Activated naive CD8-positive, alpha-beta T cell treated with anti-CD3 and anti-CD28 coated beads, Interleukin-2, amount 50 U/mL, for 24 hours (primary cell): ENCODE measurements around the gene PRCD.

Experiments used
- ATAC-seq: fragments of 150-1000 bp; cut with Tn5 transposase; one replicate; pipeline ENCODE4 v1.10.0; 2021
- DNase-seq: peaks from one replicate; pipeline ENCODE4 v3.0.0; 2021
- H3K27ac Mint-ChIP-seq: one replicate; pipeline ENCODE4 v1.8.0; 2021; ENCODE audit warnings: mild to moderate bottlenecking, mixed read lengths
- H3K27me3 Mint-ChIP-seq: one replicate; pipeline ENCODE4 v1.8.0; 2021; ENCODE audit warnings: mixed read lengths
- H3K36me3 Mint-ChIP-seq: one replicate; pipeline ENCODE4 v1.8.0; 2021; ENCODE audit warnings: low read depth, mixed read lengths
- H3K4me1 Mint-ChIP-seq: one replicate; pipeline ENCODE4 v1.8.0; 2021; ENCODE audit warnings: mixed read lengths
- H3K4me3 Mint-ChIP-seq: one replicate; pipeline ENCODE4 v1.8.0; 2021; ENCODE audit warnings: mild to moderate bottlenecking, moderate library complexity, mixed read lengths
- H3K9me3 Mint-ChIP-seq: one replicate; pipeline ENCODE4 v1.8.0; 2021; ENCODE audit warnings: mixed read lengths

The PRCD gene, protein sequence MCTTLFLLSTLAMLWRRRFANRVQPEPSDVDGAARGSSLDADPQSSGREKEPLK

DNA sequence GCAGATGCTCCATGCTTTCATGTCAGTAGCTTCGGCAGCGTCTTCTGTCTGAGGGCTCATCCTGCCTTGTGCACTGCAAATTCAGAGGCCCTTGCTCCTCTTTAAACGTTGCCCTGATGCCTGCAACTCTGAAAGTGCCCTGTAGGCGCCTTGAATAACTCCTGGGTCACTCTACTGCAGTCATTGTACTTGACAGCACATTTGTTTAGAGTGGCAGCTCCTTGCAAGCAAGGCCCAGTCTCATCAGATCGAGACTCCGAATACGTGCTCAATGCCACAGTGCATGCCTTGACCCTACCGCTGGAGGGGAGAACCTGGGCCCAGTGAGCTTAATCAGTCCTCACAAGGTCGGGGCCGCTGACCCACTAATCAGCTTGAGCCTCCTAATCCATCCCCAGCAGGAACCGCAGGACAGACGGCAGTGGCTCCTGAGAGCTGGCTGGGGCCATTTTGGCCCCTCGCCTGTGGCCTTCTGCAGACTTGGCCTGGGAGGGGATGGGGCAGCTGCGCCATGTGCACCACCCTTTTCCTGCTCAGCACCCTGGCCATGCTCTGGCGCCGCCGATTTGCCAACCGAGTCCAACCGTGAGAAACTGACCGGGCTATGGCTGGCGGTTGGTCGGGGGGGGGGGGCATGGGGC lies at the start of gene PRCD:
Gene PRCD, plus strand, starts transcription at position 414 of the 641 bp plus-strand sequence. Its CDS starts 98 bp downstream, at position 512.
- DNase-seq = no peak
- Mint-ChIP-seq H3K27ac (no peak within 1 kb of the TSS), H3K4me1 (no peaks in the 10 kb centered on the region), H3K36me3 (no peaks in the 10 kb centered on the region), H3K4me3 (peak within 1 kb of the TSS; percentile 30), H3K9me3 (no peaks in the 10 kb centered on the region), H3K27me3 (peaks cover 30% of the 10 kb centered on the region)
- no peak for ATAC-seq

DNA sequence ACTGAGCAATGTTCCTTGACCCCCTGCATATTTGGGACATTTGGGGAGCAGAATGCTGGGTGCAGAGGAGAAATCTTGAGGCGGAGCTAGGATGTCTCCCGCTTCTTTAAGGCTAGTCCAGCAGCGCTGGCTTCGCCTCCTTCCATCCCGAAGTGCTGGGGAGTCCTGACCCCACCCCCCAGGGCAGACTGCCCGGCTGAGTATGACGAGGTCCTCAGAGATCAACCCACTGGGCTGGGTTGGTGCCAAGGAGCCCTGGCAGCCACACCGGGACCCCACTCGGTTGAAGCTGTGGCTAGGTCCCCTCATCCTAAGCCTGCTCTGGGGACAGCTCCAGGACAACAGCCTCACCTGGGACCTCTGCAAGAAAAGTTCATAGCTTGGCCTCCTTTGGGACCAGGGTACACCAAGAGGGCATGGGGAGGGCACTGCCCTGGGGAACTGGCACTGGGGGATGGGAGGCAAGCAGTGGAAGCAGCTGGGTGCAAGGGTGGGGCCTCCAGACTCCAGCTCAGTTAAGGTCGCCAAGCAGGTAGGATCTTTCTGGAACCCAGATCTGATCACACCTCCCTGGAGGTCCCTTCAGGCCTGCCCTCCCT lies 49.6 kb upstream of the PRCD start:
- H3K9me3 Mint-ChIP-seq = no peaks in the 10 kb centered on the region
- DNase-seq (no peak), ATAC-seq (no peak)
- H3K36me3 Mint-ChIP-seq = peaks cover 8% of the 10 kb centered on the region
- peaks cover 42% of the 10 kb centered on the region for H3K4me1 Mint-ChIP-seq
- H3K27ac Mint-ChIP-seq = peak overlapping the region; percentile 8
- H3K4me3 Mint-ChIP-seq = no peak overlapping the region
- H3K27me3 Mint-ChIP-seq = no peaks in the 10 kb centered on the region

DNA sequence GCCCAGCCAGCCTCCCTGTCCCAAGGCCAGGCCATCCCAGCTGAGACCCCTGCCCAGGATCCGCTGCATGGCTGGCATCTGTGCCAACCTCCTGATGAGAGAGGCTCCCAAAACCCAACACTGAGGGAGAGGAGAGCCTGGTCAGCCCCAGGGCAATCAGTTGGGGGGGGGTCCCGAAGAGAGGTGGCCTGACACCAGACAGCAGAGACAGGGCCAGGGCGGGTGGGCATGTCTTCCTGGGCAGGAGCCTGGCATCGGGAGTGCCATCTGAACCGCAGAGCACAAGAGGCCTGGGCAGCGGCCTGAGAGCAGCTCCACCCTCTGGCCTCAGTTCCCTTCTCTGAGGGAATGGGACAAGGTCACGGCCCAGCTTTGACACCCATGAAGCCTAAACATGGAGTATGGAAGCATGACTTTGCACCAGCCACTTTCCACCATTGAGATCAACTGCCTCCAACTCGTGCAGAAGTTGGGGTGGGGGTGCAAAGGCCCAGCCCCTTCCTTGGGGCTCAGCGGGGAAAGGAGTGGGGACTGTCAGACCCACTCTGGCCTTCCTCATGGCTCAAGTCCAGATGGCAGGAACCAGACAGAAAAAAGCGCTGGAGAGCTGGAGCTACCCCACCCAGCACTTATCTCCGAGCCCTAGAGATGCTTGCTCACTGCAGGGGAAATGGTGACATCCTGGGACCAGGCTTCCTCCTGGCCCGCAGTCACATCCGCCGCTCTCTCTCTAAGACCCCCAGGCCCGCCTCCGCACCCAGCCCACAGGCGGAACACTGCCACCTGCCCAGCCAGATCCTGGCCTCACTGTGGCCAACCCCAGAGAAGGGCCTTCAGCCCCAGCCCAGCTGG lies 48.3 kb upstream of the PRCD start:
- peaks cover 6% of the 10 kb centered on the region for H3K36me3 Mint-ChIP-seq
- peaks cover 51% of the 10 kb centered on the region for H3K4me1 Mint-ChIP-seq

DNA sequence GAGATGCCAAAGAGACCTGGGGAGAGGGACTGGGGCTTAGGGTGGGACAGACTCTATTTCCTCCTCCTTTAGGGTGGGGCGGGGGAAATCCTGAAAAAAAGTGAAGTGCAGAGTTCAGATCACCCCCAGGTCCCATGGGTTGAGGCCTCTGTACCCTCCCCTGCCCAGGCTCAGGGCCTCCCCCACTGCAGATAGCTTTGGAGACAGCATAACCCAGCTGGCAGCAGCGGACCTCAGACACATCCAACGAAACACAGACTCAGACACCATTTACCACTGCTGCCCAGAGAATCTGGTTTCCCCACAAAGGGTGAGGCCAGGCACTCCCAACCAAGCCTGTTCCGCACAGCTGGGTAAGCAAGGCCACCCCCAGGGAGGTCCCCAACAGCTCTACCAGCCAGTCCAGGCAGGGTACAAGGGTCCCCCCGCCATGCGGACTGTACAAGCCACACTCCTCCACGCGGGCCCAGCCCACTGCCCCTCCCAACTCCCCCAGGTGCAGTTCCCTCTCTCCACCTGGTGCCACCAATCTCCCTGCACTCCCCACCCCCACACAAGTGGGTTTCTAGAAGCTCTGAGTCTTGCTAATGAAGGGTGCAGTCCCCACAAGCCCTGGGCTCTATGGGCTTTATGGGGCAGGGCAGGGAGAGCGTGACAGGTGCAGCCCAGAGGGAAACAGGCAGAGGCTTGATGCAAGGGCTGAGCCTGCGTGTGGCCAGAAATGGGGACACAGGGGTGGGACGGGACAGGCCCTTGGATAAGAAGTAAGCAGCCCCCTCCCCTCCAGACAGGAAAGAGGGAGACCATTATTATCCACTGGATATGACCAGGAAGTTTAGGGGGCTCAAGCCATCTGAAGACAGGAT lies 47.5 kb upstream of the PRCD start:
- peaks cover 58% of the 10 kb centered on the region for H3K4me1 Mint-ChIP-seq

More for the DNA sequence above, 48.3 kb upstream of the PRCD start:
- peak overlapping the region; percentile 93 for H3K27ac Mint-ChIP-seq
- ATAC-seq (no peak), DNase-seq (no peak)
- H3K27me3 Mint-ChIP-seq = no peaks in the 10 kb centered on the region
- no peaks in the 10 kb centered on the region for H3K9me3 Mint-ChIP-seq
- H3K4me3 Mint-ChIP-seq = peak overlapping the region; percentile 73

DNA sequence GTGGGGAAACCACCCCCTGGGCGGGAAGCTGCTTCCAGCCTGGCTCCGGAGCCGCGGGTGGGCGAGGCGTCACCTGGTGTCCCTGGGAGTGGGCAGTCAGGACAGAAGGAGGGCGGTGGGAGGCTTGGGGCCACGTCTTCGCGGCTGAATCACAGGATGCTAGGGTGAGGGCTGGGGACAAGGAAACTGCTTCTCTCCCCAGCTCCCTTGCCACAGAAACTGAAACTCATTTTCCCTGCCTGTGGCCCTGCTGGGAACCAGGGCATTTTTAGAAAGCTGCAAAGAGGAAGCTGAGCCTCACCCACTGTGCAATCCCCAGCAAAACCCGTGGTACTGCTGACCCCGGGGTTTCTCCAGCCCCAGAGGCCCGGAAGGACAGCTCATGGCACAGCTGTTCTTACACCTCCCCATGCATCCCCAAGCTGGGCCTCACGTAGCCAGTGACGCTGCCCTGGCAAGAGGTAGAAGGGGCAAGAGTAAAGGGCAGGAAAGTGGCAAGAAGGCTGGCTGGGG lies 46.8 kb upstream of the PRCD start:
- Mint-ChIP-seq H3K27ac (peak overlapping the region; percentile 93), H3K4me3 (peak overlapping the region; percentile 73), H3K27me3 (no peaks in the 10 kb centered on the region), H3K9me3 (no peaks in the 10 kb centered on the region), H3K36me3 (no peaks in the 10 kb centered on the region), H3K4me1 (peaks cover 65% of the 10 kb centered on the region)
- DNase-seq (peak; percentile 70), ATAC-seq (peak; percentile 74)

More for the DNA sequence above, 47.5 kb upstream of the PRCD start:
- Mint-ChIP-seq H3K27ac (peak overlapping the region; percentile 93), H3K4me3 (peak overlapping the region; percentile 73), H3K9me3 (no peaks in the 10 kb centered on the region), H3K36me3 (peaks cover 6% of the 10 kb centered on the region), H3K27me3 (no peaks in the 10 kb centered on the region)
- peak; percentile 55 for ATAC-seq
- DNase-seq = peak; percentile 52

DNA sequence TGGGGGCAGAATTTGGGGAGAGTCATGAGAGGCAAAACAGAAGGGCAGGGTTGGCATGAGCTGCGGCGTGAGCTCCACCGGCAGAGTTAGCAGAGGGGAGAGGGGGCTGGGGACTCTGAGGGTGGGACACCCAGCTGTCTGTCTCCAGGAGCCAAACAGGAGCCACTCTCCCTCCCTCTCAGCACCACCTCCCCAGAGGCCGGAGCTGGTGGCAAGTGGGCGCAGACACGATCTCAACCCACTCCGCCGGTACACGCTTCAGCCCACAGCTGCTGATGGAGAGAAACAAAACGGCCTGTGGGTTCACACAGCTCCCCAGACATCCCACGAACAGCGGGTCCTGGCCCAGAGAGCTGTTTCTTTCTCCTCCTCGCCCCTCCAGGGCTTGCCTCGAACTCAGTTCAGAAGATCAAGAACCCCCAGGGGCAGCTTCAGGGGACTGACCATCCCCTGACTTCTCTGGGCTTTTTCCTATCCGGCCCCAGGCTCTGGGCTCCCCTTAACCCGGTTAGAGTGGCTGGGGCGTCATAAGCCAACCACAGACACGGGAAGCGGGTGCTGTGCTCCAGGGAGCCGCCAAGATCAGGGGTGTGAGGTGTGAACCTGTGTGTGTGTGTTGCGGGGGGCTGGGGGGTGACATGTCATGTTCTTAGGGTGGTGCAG lies 46.2 kb upstream of the PRCD start:
- Mint-ChIP-seq H3K36me3 (peaks cover 2% of the 10 kb centered on the region), H3K9me3 (no peaks in the 10 kb centered on the region), H3K4me3 (peak overlapping the region; percentile 73), H3K27me3 (no peaks in the 10 kb centered on the region), H3K4me1 (peaks cover 68% of the 10 kb centered on the region), H3K27ac (peak overlapping the region; percentile 93)
- DNase-seq (no peak), ATAC-seq (peak; percentile 1)

DNA sequence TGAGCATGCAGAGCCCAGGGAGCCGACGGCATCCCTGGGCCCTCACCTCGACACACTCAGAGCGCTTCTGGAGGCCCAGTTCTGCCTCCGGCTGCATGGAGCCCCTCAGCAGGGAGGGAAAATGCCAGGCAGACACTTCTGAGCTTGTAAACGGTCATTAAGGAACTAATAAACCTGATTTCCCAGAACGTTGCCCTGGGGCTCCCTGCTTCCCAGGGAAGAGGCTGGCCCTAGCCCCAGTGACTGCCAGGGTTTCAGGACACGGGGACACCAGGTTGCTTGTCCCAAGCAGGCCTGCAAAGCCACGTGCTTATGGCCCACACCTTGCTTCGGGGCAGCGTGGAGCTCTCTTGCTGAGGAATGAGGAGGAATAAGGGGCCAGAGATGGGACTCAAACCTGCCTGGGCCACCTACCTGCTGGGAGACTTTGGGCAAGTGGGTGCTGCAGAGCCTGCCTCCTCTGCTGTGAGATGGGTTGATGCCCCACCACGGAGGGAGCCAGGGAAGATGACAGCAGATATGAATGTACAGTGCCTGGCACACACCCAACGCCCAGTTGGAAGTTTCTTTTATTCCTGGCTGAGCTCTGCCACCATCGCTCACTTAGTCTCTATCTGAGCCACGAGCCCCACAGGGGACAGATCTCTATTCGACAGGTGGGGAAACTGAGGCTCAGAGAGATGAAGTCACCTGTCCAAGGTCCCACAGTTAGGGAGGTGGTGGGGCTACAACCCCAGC lies 44.0 kb upstream of the PRCD start:
- Mint-ChIP-seq H3K27me3 (no peaks in the 10 kb centered on the region), H3K4me1 (peaks cover 88% of the 10 kb centered on the region), H3K9me3 (no peaks in the 10 kb centered on the region), H3K27ac (no peak overlapping the region), H3K36me3 (peaks cover 2% of the 10 kb centered on the region), H3K4me3 (no peak overlapping the region)
- ATAC-seq (no peak), DNase-seq (no peak)

DNA sequence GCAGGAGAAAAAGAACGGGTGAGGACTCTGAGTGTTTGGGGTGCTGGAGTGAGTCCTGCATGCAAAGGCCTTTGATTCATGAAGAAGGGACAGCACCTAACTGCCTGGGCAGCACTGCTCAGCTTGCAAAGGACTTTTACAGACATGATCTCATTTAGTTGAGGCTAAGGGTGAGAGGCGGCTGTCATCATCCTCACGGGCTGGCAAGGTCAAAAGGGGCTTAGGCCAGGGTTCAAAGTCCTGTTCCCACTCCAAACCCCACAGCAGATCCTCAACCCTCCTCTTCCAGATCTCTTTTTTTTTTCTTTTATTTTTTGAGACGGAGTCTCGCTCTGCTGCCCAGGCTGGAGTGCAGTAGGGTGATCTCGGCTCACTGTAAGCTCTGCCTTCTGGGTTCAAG lies 43.4 kb upstream of the PRCD start:
- DNase-seq (no peak), ATAC-seq (no peak)
- Mint-ChIP-seq H3K9me3 (no peaks in the 10 kb centered on the region), H3K27me3 (no peaks in the 10 kb centered on the region), H3K4me1 (peaks cover 84% of the 10 kb centered on the region), H3K36me3 (peaks cover 2% of the 10 kb centered on the region), H3K4me3 (no peak overlapping the region), H3K27ac (no peak overlapping the region)

DNA sequence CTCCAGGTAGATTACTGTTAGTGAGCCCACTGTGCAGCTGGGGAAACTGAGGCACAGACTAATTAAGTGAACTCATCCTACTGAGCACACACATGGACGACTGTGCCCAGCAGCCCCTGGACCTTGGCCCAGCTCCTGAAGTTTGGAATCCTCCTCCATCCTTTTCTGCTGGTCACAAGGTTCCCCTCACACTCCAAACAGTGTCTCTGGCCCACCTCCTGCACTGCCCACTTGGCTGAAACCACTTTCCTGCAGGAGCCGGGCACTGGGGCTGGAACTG lies 42.2 kb upstream of the PRCD start:
- ATAC-seq = no peak
- Mint-ChIP-seq H3K9me3 (no peaks in the 10 kb centered on the region), H3K4me1 (peaks cover 79% of the 10 kb centered on the region), H3K4me3 (no peak overlapping the region), H3K27ac (no peak overlapping the region), H3K36me3 (peaks cover 2% of the 10 kb centered on the region), H3K27me3 (no peaks in the 10 kb centered on the region)
- DNase-seq = no peak

DNA sequence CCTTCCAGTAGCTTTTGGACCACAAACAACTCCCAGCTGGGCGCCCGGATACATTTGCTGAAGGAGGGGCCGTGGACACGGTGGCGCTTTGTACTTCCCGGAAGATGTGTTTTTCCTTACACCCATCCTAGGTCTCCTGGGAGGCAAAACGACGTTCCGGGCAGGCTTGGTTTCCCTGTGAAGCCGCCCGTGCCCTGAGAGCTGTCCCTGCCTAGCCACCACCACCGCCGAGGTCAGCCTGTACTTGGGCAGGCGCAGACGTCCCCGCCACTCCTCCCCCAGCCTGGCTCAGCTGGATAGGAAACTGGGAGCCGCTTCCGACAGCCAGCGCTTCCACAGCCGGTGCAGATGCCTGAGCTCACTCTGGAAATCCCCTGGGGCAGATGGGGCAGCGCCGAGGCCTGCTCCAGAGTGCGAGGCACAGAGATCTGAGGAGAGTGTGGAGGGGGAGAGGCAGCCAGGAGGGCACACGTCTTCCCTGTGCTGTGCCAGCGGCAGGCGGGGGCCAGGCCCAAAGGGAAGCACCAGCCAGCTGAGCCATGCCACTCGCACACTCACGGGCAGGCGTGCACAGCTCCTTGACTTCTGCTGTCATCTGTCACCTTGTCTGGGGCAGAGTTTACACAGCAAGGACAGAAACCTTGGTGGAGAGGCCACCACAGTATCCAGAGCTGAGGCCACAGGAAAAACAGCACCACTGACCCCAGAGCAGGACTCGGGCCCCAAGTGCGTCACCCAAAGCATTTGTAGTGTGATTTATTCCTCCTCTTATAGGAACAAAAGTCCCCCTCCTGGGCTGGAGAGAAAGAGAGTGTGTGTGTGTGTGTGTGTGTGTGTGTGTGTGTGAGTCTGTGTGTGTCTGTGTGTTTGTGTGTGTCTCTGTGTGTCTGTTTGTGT lies 41.6 kb upstream of the PRCD start:
- H3K36me3 Mint-ChIP-seq = peaks cover 2% of the 10 kb centered on the region
- ATAC-seq = no peak
- H3K9me3 Mint-ChIP-seq = no peaks in the 10 kb centered on the region
- peak overlapping the region; percentile 88 for H3K4me3 Mint-ChIP-seq
- no peak for DNase-seq
- H3K27me3 Mint-ChIP-seq = no peaks in the 10 kb centered on the region
- peak overlapping the region; percentile 54 for H3K27ac Mint-ChIP-seq
- peaks cover 73% of the 10 kb centered on the region for H3K4me1 Mint-ChIP-seq

DNA sequence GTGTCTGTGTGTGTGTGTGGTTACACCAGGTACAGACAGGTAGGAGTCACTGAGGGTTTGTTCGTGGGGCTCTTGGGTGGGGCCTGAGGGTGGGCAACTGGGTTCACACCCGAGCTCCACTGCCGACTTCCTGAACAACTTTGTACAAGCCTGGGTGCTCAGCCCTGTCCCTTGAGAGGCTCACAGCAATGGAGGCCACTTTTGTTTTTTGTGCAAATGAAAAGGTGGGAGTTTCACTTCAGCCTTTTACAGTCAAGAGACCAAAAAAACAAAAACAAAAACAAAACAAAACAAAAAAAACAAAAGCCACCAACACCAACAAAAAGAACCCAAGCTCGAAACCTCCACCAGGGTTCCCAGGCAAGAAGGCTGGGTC lies 41.0 kb upstream of the PRCD start:
- Mint-ChIP-seq H3K27me3 (no peaks in the 10 kb centered on the region), H3K4me3 (peak overlapping the region; percentile 88), H3K27ac (peak overlapping the region; percentile 54), H3K9me3 (no peaks in the 10 kb centered on the region), H3K4me1 (peaks cover 66% of the 10 kb centered on the region), H3K36me3 (peaks cover 2% of the 10 kb centered on the region)
- no peak for ATAC-seq
- DNase-seq = no peak

DNA sequence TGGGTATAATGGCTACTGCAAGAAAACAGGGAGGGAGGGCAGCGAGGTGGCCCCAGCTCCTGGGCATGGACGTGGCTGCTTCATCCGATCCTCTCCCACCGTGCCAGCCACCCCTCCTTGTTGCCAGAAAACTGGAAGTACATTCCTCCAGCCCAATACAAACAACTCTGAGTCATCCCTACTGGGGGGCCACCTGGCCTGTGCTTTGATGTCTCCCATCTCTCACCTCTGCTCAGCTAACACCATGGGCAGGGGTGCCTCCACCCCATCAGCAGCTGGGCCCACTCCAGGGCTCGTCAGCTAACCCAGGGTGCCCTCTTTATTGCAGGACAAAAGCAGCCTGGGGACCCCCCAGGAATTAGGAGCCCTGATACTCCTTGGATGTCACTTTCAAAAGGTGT lies 40.6 kb upstream of the PRCD start:
- Mint-ChIP-seq H3K36me3 (peaks cover 2% of the 10 kb centered on the region), H3K4me1 (peaks cover 62% of the 10 kb centered on the region), H3K4me3 (peak overlapping the region; percentile 88), H3K27me3 (no peaks in the 10 kb centered on the region), H3K9me3 (no peaks in the 10 kb centered on the region), H3K27ac (no peak overlapping the region)
- ATAC-seq (no peak), DNase-seq (no peak)
